ENCODE results near the gene CKAP2L. TPM values are rescaled to one million over a fixed set of nuclear protein-coding genes. Genes with fewer than 3 reads are reported as not detected.

Gene CKAP2L
- total and polyA plus RNA-seq, 11 donors = 0.06 to 4.5 (median 0.29) TPM; not detected in 4

DNA sequence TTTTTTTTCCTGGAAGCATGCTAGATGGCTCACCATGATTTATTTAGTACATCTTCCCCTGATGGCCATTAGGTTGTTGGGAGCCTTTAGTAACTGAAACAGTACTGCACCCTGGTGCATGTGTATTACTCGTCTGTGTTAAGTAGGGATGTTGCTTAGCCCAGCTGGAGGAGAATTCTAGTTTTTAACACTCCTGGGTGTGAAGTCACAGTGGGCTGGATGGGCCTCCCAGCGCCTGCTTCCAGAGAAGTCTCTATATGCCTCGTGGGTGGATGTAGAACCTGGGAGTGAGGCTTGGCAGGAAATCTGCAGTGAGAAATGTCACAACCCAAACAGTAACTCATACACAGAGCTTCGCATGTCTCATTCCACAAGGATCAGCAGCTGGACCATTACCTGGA, 72.5 kb downstream of the CKAP2L start:
- Histone ChIP-seq H3K27ac (peak overlapping the region in 1 of 12 donors; percentile 77), H3K4me3 (no peak overlapping the region), H3K36me3 (no peaks in the 10 kb centered on the region), H3K4me1 (peaks cover 0 to 28% (median 0%) of the 10 kb centered on the region in 12 donors), H3K9me3 (no peaks in the 10 kb centered on the region), H3K27me3 (no peaks in the 10 kb centered on the region)
- intact Hi-C loops (cut with DNase I) = loop anchor here in 9 of 10 donors (1.0 to 10.0 kb wide), 5 partner anchors 65 to 93 kb away; no protein-coding TSS in a partner anchor
- peak in 1 of 4 donors; percentile 62 for ATAC-seq
- TF ChIP-seq POLR2A (IDR thresholded peaks at IDR 0.05) = no peak
- TF ChIP-seq, protein P1, sequence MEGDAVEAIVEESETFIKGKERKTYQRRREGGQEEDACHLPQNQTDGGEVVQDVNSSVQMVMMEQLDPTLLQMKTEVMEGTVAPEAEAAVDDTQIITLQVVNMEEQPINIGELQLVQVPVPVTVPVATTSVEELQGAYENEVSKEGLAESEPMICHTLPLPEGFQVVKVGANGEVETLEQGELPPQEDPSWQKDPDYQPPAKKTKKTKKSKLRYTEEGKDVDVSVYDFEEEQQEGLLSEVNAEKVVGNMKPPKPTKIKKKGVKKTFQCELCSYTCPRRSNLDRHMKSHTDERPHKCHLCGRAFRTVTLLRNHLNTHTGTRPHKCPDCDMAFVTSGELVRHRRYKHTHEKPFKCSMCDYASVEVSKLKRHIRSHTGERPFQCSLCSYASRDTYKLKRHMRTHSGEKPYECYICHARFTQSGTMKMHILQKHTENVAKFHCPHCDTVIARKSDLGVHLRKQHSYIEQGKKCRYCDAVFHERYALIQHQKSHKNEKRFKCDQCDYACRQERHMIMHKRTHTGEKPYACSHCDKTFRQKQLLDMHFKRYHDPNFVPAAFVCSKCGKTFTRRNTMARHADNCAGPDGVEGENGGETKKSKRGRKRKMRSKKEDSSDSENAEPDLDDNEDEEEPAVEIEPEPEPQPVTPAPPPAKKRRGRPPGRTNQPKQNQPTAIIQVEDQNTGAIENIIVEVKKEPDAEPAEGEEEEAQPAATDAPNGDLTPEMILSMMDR (IDR thresholded peaks at IDR 0.05) = no peak
- WGBS, 4 donors = 54 to 58% (median 57%) methylated on average over 4 of the region's 4 CpGs
- DNase-seq = no peak

DNA sequence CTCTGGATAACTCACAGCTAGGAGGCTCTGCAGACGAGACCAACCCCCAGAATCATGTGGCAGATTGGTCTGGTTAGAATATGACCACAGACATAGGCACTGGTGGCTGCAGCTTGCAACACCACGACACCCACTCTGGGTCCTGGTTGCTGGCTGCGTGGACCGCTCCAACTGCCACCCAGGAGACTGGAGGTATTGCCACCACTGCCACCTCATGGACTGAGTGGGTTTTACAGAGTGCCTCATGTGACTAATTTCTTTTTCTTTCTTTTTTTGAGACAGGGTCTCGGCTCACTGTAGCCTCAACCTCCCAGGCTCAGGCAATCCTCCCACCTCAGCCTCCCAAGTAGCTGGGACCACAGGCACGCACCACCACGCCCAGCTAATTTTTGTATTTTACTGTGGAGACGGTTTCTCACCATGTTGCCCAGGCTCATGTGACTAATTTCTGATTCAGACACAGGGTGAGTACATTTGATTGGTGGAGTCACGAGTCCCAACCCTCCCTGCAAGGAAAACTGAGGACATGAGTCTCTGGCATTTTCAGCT, 73.5 kb downstream of the CKAP2L start:
- DNase-seq = peak in 4 of 5 donors; percentile 57 to 75 (median 62)
- H3K4me3 ChIP-seq = peak overlapping the region in 1 of 12 donors; percentile 33
- peak overlapping the region in 1 of 12 donors; percentile 81 for H3K27ac ChIP-seq
- H3K4me1 ChIP-seq = peaks cover 0 to 36% (median 0%) of the 10 kb centered on the region in 12 donors
- 47 to 58% (median 53%) methylated on average over 7 to 9 of the region's 9 CpGs for WGBS, 4 donors
- H3K9me3 ChIP-seq = no peaks in the 10 kb centered on the region
- peak; percentile 40 to 83 (median 76) for ATAC-seq
- no peaks in the 10 kb centered on the region for H3K36me3 ChIP-seq
- intact Hi-C loops (cut with DNase I) = loop anchor here in 9 of 10 donors (1.0 to 10.0 kb wide), 5 partner anchors 64 to 92 kb away; no protein-coding TSS in a partner anchor
- no peaks in the 10 kb centered on the region for H3K27me3 ChIP-seq
- TF ChIP-seq, protein P1 (IDR thresholded peaks at IDR 0.05) = peak; percentile 44 to 68 (median 62)
- TF ChIP-seq POLR2A (IDR thresholded peaks at IDR 0.05) = no peak

DNA sequence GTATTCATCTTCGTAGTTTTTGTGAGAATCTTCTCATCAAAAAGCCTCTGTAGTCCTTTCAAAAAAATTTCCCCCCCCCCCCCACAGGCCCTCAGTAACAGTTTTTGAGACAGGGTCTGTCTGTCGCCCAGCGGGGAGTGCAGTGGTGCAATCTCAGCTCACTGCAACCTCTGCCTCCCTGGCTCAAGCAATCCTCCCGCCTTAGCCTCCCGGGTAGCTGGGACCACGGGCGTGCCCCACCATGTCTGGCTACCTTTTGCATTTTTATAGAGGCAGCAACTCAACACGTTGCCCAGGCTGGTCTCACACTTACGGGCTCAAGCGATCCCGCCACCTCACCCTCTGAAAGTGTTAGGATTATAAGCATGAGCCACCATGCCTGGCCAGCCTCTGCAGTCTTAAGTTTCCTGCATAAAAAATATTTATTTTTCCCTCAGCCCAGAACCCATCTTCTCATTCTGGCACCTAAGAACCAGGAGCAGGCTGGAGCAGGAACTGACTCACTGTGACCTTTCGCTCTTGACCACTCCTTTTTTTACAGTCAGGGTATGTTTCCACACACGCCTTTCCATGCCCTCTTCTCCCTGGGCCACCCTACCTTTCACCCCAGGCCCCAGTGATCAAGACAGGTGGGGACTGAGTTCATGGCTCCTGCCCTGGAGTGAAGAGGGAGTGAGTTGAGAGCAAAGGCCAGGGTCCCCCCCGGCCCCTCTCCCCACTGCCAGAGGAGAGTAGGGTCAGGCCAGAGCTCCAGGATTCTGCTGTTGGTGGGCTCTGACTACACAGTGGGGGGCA, 76.1 kb downstream of the CKAP2L start:
- ATAC-seq = no peak
- intact Hi-C loops (cut with DNase I) = loop anchor here in 1 of 10 donors (5.0 kb wide), 1 partner anchor 36 kb away; no protein-coding TSS in a partner anchor
- peaks cover 0 to 44% (median 0%) of the 10 kb centered on the region in 12 donors for H3K4me1 ChIP-seq

More for the DNA sequence above, 76.1 kb downstream of the CKAP2L start:
- H3K36me3 ChIP-seq = no peaks in the 10 kb centered on the region
- DNase-seq = no peak
- no peak overlapping the region for H3K4me3 ChIP-seq
- 91 to 95% (median 93%) methylated on average over 14 of the region's 14 CpGs for WGBS, 4 donors
- H3K27me3 ChIP-seq = no peaks in the 10 kb centered on the region
- H3K9me3 ChIP-seq = no peaks in the 10 kb centered on the region
- TF ChIP-seq POLR2A (IDR thresholded peaks at IDR 0.05) = no peak
- TF ChIP-seq, protein P1 (IDR thresholded peaks at IDR 0.05) = no peak
- no peak overlapping the region for H3K27ac ChIP-seq

Data from heart left ventricle (tissue), 16 donors.